Peyer's patch (tissue), 4 donors: ENCODE data around the gene POM121. TPM values are rescaled to one million over a fixed set of nuclear protein-coding genes. Genes with fewer than 3 reads are reported as not detected.
A peak's percentile ranks its signal among the peaks of the same experiment; 100 is the strongest.
"Not testable (repeated sequence)": the region's sequence is repeated elsewhere in the genome, so short reads cannot be mapped to it uniquely, and the experiment has no call there.

Experiments used
- DNase-seq, 3 donors: peaks; one replicate each; pipeline ENCODE4 v3.0.0-alpha.2; 2017 to 2019
- H3K27ac ChIP-seq, 4 donors: fragments of 200-600 bp; sonication (generic); one replicate each; pipeline ENCODE4 v1.5.1; 2016 to 2019
- H3K27me3 ChIP-seq, 2 donors: fragments of 200-600 bp; sonication (generic); one replicate each; pipeline ENCODE4 v1.5.1; 2019
- H3K36me3 ChIP-seq, 3 donors: fragments of 200-600 bp; sonication (generic); one replicate each; pipeline ENCODE4 v1.5.1; 2016 to 2019
- H3K4me1 ChIP-seq, 4 donors: fragments of 200-600 bp; sonication (generic); one replicate each; pipeline ENCODE4 v1.5.1; 2016 to 2019
- H3K4me3 ChIP-seq, 4 donors: fragments of 200-600 bp; sonication (generic); 1 replicate in 3 of 4; 2 replicates in 1 of 4; pipeline ENCODE4 v1.5.1; 2016 to 2019; ENCODE audit warnings: mild to moderate bottlenecking in 1 of 4
- H3K9me3 ChIP-seq, 4 donors: fragments of 200-600 bp; sonication (generic); one replicate each; pipeline ENCODE4 v1.5.1; 2016 to 2019; ENCODE audit warnings: mild to moderate bottlenecking in 1 of 4
- POLR2A ChIP-seq, 2 donors: fragments of 450-650 bp; IDR thresholded peaks; one replicate each; pipeline ENCODE4 v1.5.1; 2017; ENCODE audit warnings: antibody characterized with exemption in 2 of 2, mild to moderate bottlenecking in 2 of 2, moderate library complexity in 2 of 2
- total RNA-seq, 4 donors: library from RNA; depleted of rRNA; stranded (reverse); fragments of >200 nt; gene quantifications; one replicate each; pipeline ENCODE4 v1.1.0, GENCODE V29; 2016
- TF ChIP-seq, protein P1 (sequence below), 6 experiments: fragments of 450-650 bp in 4 of 6; fragments of 200-600 bp in 2 of 6; sonication (generic) in 1 of 6; IDR thresholded peaks; one replicate each; pipeline ENCODE4 v1.5.1; 2017 to 2019; ENCODE audit warnings: antibody characterized with exemption in 6 of 6, mild to moderate bottlenecking in 3 of 6, moderate library complexity in 1 of 6

Gene POM121
- total RNA-seq, 4 donors from 2014 or later, result 24.0 to 47.3 (median 37.1) TPM

DNA sequence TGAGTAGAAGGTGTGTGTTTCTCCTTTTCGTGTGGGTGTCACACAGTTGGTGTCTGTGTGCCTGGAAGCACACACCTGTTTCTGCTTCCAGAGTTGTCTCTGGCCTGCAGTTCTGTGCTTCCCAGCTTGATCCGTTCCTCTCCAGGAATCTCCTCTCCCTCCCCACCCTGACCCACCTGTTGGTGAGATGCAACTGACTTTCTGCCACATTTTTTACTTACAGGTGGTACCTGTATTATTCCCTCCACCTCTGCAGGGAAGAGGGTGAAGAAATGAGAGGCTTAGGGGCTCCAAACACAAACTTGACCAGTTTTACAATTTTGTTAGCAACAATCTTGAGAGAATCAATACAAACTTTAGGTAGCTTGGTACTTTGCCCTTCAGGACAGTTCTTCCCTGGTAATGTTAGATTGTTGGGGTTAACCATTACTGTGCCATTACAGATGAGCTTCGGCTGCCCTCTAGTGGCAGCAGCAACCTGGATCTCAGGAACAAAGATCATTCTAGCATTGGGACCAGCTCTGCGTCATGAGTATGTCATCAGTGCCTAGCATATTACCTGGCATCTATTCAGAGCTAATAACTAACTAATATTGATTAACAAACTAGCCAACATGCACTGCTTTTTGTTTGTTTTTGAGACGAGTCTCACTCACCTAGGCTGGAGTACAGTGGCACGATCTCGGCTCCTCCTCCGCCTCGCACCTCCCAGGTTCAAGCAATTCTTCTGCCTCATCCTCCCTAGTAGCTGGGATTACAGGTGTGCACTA, 10.0 kb upstream of the POM121 start:
- not testable (repeated sequence) for H3K9me3 ChIP-seq, H3K4me3 ChIP-seq, H3K4me1 ChIP-seq, H3K27ac ChIP-seq, H3K27me3 ChIP-seq
- H3K36me3 ChIP-seq, result peaks cover 0 to 26% (median 0%) of the 10 kb centered on the region in 3 donors
- TF ChIP-seq, protein P1, sequence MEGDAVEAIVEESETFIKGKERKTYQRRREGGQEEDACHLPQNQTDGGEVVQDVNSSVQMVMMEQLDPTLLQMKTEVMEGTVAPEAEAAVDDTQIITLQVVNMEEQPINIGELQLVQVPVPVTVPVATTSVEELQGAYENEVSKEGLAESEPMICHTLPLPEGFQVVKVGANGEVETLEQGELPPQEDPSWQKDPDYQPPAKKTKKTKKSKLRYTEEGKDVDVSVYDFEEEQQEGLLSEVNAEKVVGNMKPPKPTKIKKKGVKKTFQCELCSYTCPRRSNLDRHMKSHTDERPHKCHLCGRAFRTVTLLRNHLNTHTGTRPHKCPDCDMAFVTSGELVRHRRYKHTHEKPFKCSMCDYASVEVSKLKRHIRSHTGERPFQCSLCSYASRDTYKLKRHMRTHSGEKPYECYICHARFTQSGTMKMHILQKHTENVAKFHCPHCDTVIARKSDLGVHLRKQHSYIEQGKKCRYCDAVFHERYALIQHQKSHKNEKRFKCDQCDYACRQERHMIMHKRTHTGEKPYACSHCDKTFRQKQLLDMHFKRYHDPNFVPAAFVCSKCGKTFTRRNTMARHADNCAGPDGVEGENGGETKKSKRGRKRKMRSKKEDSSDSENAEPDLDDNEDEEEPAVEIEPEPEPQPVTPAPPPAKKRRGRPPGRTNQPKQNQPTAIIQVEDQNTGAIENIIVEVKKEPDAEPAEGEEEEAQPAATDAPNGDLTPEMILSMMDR (IDR thresholded peaks at IDR 0.05), result peak; percentile 18 to 91 (median 74)
- peak in 2 of 3 donors; percentile 56 to 87 for DNase-seq

DNA sequence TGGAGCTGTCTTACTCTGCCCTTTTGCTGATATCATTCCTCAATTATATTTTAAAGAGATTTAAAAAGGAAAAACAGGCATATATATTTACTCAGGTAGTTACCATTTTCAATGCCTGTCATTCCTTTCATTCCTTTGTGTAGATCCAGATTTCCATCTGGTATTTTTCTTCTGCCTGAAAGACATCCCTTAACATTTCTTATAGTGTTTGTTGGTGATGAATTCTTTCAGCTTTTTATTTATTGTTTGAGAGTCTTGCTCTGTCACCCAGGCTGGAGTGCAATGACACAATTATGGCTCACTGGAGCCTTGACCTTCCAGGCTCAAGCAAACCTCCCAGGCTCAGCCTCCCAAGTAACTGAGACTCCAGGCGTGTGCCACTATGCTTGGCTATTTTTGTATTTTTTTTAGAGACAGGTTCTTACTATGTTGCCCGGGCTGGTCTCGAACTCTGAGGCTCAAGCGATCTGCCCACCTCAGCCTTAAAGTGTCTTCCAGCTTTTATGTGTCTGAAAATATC, 5.6 kb upstream of the POM121 start:
- Histone ChIP-seq H3K36me3 (no peaks in the 10 kb centered on the region), H3K27me3 (no peaks in the 10 kb centered on the region), H3K27ac (no peak overlapping the region), H3K4me1 (peaks cover 0 to 7% (median 0%) of the 10 kb centered on the region in 4 donors), H3K9me3 (no peaks in the 10 kb centered on the region), H3K4me3 (no peak overlapping the region)
- no peak for TF ChIP-seq POLR2A (IDR thresholded peaks at IDR 0.05)
- TF ChIP-seq, protein P1 (IDR thresholded peaks at IDR 0.05), result no peak
- DNase-seq, result no peak

DNA sequence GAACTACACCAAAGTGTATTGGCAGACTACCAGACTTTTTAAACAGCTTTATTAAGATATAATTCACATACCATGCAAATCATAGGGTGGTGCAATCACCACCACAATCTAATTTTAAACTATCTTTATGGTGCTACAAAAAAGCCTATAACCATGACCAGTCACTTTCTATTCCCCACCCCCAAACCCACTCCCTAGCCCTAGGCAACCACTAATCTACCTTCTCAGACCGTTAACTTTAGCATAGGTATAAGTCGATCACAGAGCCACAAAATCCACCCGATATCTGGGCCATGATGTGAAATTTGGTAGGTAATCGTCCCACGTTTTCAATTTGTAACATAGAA, 536 bp upstream of the POM121 start:
- peak overlapping the region; percentile 87 to 95 (median 92) for H3K27ac ChIP-seq
- peaks cover 0 to 29% (median 0%) of the 10 kb centered on the region in 3 donors for H3K36me3 ChIP-seq
- H3K9me3 ChIP-seq, result no peaks in the 10 kb centered on the region
- no peak for TF ChIP-seq POLR2A (IDR thresholded peaks at IDR 0.05)
- TF ChIP-seq, protein P1 (IDR thresholded peaks at IDR 0.05), result no peak
- H3K27me3 ChIP-seq, result no peaks in the 10 kb centered on the region
- peak overlapping the region; percentile 73 to 89 (median 86) for H3K4me3 ChIP-seq
- DNase-seq, result no peak
- H3K4me1 ChIP-seq, result peaks cover 0 to 16% (median 2%) of the 10 kb centered on the region in 4 donors

DNA sequence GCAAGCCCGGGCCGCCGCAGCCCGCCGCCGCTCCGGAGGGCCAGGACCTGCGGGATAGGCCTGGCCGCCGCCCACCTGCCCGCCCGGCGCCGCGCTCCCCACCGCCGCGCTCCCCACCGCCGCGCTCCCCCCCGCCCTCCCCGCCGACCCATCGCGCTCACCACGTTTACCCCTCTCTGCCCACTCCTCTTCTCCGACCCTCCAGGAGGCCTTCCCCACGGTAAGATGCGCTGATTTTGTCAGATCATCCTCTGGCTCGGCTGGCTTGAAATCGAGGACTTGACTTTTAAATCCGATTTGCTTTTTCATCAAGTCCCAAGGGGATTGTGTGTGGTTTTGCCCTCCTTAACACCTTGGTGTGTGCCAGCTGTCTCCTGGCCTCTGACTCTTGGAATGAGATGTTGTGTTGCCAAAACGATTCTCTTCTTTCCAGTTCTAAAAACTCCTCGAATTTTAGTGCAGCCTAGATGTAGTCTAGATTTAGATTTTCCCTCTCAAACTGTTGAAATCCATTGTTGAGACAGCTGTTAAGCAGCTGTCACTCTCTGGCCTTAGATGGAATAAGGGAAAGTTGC, 738 bp downstream of the POM121 start:
- TF ChIP-seq POLR2A (IDR thresholded peaks at IDR 0.05), result no peak
- TF ChIP-seq, protein P1 (IDR thresholded peaks at IDR 0.05), result no peak
- peaks cover 0 to 16% (median 2%) of the 10 kb centered on the region in 4 donors for H3K4me1 ChIP-seq
- no peaks in the 10 kb centered on the region for H3K9me3 ChIP-seq
- peak overlapping the region; percentile 87 to 95 (median 92) for H3K27ac ChIP-seq
- peaks cover 0 to 40% (median 0%) of the 10 kb centered on the region in 3 donors for H3K36me3 ChIP-seq
- no peaks in the 10 kb centered on the region for H3K27me3 ChIP-seq
- peak overlapping the region; percentile 73 to 89 (median 86) for H3K4me3 ChIP-seq
- DNase-seq, result no peak

DNA sequence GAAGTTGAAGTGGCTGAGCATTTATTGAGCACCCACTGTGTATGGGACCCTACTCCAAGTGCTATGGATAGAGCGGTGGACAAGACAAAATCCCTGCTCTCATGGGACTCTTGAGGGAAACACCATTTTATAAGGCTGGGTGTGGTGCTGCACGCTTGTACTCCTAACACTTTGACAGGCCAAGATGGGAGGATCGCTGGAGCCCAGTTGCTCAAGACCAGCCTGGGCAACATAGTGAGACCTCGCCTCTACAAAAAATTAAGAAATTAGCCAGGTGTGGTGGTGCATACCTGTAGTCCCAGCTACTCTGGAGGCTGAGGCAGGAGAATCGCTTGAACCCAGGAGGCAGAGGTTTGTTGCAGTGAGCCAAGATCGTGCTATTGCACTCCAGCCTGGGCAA, 2.9 kb downstream of the POM121 start:
- not testable (repeated sequence) for H3K27ac ChIP-seq, H3K27me3 ChIP-seq, H3K4me3 ChIP-seq, H3K9me3 ChIP-seq, DNase-seq
- Histone ChIP-seq H3K36me3 (peaks cover 0 to 51% (median 0%) of the 10 kb centered on the region in 3 donors), H3K4me1 (peaks cover 0 to 16% (median 2%) of the 10 kb centered on the region in 4 donors)

DNA sequence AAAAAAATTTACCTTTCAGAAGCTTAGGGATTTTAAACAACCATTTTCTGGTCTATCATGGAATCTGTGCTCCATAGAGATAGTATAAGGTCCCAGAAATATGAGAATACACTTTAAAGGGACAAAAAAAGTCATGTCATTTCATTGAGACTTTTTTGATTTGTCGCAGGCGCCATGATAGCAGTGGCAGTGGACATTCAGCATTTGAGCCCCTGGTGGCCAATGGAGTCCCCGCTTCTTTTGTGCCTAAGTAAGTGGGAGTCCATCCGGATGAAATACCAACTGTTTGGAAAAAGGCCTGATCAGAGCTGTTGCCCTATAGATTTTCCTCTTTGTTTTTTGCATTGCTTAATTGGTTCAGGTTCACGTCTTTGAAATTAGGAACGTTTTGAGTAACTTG, 3.3 kb downstream of the POM121 start:
- not testable (repeated sequence) for H3K9me3 ChIP-seq, H3K27me3 ChIP-seq, H3K4me3 ChIP-seq, DNase-seq, H3K27ac ChIP-seq
- peaks cover 0 to 51% (median 0%) of the 10 kb centered on the region in 3 donors for H3K36me3 ChIP-seq
- peaks cover 0 to 16% (median 2%) of the 10 kb centered on the region in 4 donors for H3K4me1 ChIP-seq

DNA sequence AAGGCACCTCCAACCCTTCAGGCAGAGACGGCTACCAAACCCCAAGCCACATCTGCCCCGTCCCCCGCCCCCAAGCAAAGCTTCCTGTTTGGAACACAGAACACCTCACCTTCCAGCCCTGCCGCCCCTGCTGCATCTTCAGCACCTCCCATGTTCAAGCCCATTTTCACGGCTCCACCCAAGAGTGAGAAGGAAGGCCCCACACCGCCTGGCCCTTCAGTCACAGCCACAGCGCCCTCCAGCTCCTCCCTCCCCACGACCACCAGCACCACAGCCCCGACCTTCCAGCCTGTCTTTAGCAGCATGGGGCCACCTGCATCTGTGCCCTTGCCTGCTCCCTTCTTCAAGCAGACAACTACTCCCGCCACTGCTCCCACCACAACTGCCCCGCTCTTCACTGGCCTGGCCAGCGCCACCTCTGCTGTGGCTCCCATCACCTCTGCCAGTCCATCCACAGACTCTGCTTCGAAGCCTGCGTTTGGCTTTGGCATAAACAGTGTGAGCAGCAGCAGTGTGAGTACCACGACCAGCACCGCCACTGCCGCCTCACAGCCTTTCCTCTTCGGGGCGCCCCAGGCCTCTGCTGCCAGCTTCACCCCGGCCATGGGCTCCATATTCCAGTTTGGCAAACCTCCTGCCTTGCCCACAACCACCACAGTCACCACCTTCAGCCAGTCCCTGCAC, 17.3 kb downstream of the POM121 start:
- not testable (repeated sequence) for DNase-seq, H3K27ac ChIP-seq, H3K4me1 ChIP-seq, H3K9me3 ChIP-seq, H3K27me3 ChIP-seq, H3K4me3 ChIP-seq
- peaks cover 0 to 24% (median 0%) of the 10 kb centered on the region in 3 donors for H3K36me3 ChIP-seq

DNA sequence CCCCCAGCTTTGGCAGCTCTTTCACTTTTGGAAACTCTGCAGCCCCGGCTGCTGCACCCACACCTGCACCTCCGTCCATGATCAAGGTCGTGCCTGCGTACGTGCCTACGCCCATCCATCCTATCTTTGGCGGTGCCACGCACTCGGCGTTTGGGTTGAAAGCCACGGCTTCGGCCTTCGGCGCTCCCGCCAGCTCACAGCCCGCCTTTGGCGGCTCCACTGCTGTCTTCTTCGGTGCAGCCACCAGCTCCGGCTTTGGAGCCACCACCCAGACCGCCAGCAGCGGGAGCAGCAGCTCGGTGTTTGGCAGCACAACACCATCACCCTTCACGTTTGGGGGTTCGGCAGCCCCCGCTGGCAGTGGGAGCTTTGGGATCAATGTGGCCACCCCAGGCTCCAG, 18.1 kb downstream of the POM121 start:
- H3K27ac ChIP-seq, DNase-seq, H3K4me3 ChIP-seq, H3K4me1 ChIP-seq, H3K9me3 ChIP-seq, H3K27me3 ChIP-seq: not testable (repeated sequence)
- H3K36me3 ChIP-seq, result peaks cover 0 to 21% (median 0%) of the 10 kb centered on the region in 3 donors

DNA sequence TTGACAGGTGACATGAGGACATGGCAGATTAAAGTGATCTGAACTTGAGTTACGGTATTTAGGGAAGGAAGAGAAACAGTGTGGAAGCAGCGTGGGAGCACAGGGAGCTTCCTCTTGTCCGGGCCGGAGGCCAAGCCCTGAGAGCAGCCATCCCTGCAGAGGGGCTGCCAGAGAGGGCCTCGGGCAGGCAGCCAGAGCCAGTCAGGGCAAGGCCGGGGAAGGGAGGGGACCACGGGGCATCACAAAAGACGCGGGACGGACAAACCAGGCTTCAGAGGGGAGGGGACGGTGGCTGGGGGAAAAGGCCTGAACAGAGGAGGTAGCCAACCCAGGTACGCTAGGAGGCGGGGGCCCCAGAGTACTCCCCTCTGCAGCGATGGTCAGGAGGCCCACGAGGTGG, 20.0 kb downstream of the POM121 start:
- not testable (repeated sequence) for H3K27me3 ChIP-seq, H3K4me1 ChIP-seq, H3K9me3 ChIP-seq, H3K4me3 ChIP-seq, H3K27ac ChIP-seq
- peak in 1 of 3 donors; percentile 8 for DNase-seq
- peaks cover 0 to 24% (median 0%) of the 10 kb centered on the region in 3 donors for H3K36me3 ChIP-seq

DNA sequence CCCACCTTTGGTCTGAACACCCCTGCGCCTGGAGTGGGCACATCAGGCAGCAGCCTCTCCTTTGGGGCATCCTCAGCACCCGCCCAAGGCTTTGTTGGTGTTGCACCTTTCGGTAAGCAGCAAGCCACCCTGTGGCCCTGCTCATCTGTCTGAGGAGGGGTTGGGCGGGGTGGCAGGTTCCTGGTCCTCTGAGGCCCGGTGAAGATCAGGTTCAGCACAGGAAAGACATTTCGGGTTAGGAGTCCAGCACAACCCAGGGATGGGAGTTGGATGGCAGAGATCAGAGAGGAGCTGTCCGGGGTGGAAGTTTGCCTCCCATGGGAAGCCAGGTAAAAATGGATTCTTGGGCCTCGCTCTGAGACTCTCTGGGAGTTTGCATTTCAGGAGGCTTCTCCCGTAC, 20.7 kb downstream of the POM121 start:
- H3K9me3 ChIP-seq, H3K4me3 ChIP-seq, H3K27me3 ChIP-seq, H3K27ac ChIP-seq, H3K4me1 ChIP-seq: not testable (repeated sequence)
- DNase-seq, result peak in 1 of 3 donors; percentile 40
- H3K36me3 ChIP-seq, result peaks cover 0 to 24% (median 0%) of the 10 kb centered on the region in 3 donors
